Breast epithelium (tissue), 4 donors: ENCODE measurements around the gene STON2. TPM values are rescaled to one million over a fixed set of nuclear protein-coding genes. Genes with fewer than 3 reads are reported as not detected.

Experiments
- DNase-seq, 2 donors: peaks; one replicate each; pipeline ENCODE4 v3.0.0-alpha.2; 2019; ENCODE audit warnings: low spot score in 2 of 2
- H3K27ac ChIP-seq, 2 donors: fragments of 200-600 bp; sonication (generic) in 1 of 2; one replicate each; pipeline ENCODE4 v1.5.1; 2016 to 2019; ENCODE audit warnings: mild to moderate bottlenecking in 1 of 2
- H3K27me3 ChIP-seq, 2 donors: fragments of 200-600 bp; sonication (generic) in 1 of 2; one replicate each; pipeline versions ENCODE4 v1.5.1 to v1.6.0; 2017 to 2019; ENCODE audit warnings: control low read depth in 1 of 2, mild to moderate bottlenecking in 1 of 2
- H3K36me3 ChIP-seq: fragments of 200-600 bp; one replicate; pipeline ENCODE4 v1.5.1; 2019
- H3K4me1 ChIP-seq, 2 donors: fragments of 200-600 bp; sonication (generic); one replicate each; pipeline ENCODE4 v1.5.1; 2016 to 2019; ENCODE audit warnings: control low read depth in 1 of 2
- H3K4me3 ChIP-seq, 3 donors: fragments of 200-600 bp; sonication (generic); 1 replicate in 2 of 3; 2 replicates in 1 of 3; pipeline ENCODE4 v1.5.1; 2016 to 2019; ENCODE audit warnings: mild to moderate bottlenecking in 3 of 3, moderate library complexity in 2 of 3
- H3K9me3 ChIP-seq, 2 donors: fragments of 200-600 bp; sonication (generic) in 1 of 2; one replicate each; pipeline ENCODE4 v1.5.1; 2016 to 2019; ENCODE audit warnings: control low read depth in 1 of 2
- CTCF ChIP-seq, 3 donors: fragments of 450-650 bp; IDR thresholded peaks; one replicate each; pipeline ENCODE4 v1.5.1; 2016 to 2017; ENCODE audit warnings: antibody characterized with exemption in 3 of 3, mild to moderate bottlenecking in 3 of 3, moderate library complexity in 3 of 3
- POLR2A ChIP-seq: fragments of 450-650 bp; IDR thresholded peaks from one replicate; pipeline ENCODE4 v1.6.1; 2016; ENCODE audit warnings: antibody characterized with exemption, mild to moderate bottlenecking, moderate library complexity
- POLR2AphosphoS5 ChIP-seq, 3 donors: sonication (generic); formaldehyde crosslinking; IDR thresholded peaks; one replicate each; pipeline ENCODE4 v1.6.1; 2017; ENCODE audit warnings: antibody characterized with exemption in 3 of 3
- intact Hi-C: fragments of 100-400 bp; cut with DNase I; formaldehyde crosslinking; loops from one replicate; pipeline ENCODE4 v1.15.1; 2023; ENCODE audit warnings: low total_unique reads
- total RNA-seq, 3 donors: library from RNA; depleted of rRNA; stranded (reverse); fragments of >200 nt; gene quantifications; one replicate each; pipeline ENCODE4 v1.1.0, GENCODE V29; 2016

STON2 gene
- total RNA-seq, 3 donors from 2014 or later: 24.6 to 30.2 (median 27.5) TPM

DNA sequence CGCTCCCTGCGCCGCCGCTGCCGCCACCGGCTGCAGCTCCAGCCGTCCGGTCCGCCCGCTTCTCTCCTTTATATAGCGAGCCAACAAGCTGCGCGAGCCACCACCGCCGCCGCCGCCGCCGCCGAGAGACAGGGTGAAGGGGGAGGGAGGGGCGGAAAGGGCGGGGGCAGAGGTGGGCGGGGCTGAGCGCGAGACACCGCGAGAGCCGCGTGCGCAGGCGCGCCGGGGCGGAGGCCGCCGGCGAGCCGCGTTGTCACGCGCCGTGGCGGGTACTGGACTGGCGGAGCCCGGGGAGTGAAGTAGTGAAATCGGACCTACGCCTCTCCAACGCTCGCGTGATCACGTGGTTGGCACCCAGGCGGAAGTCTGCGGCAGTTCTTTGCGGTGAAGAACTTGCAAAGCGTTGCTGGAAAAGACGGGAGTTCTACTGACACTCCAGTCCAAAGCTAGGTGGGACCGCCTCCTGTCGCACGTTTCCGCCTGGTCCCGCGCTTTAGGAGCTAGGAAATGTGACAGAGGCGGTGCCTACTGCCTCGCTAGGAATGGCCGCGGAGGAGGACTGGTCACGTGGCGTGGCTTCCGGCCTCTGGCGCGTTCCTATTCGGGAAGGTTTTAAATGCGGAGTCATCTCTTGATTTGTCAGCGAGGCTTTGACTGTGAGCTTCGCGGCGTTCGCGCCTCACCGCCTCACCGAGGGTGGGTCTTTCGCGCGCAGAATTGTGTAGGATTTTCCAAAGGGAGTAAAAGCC is 179.1 kb downstream of the STON2 start, which contains the start of gene GTF2A1:
GTF2A1 (minus strand) TSS at position 130 of the 749 bp plus-strand sequence. CDS start 441 bp downstream, outside the sequence.
- intact Hi-C loops: no loop called here
- peak within 1 kb of the TSS; percentile 80 to 90 (median 81) for H3K4me3 ChIP-seq
- DNase-seq: peak; percentile 93 to 95
- peak within 1 kb of the TSS; percentile 99 for H3K27ac ChIP-seq
- no peaks in the 10 kb centered on the region for H3K27me3 ChIP-seq
- peak; percentile 96 to 98 (median 98) for TF ChIP-seq POLR2AphosphoS5 (IDR thresholded peaks at IDR 0.05)
- TF ChIP-seq CTCF (IDR thresholded peaks at IDR 0.05): peak in 1 of 3 donors; percentile 22
- TF ChIP-seq POLR2A: peak; percentile 30
- peaks cover 0 to 5% of the 10 kb centered on the region in 2 donors for H3K4me1 ChIP-seq
- H3K36me3 ChIP-seq: no peaks in the 10 kb centered on the region
- no peaks in the 10 kb centered on the region for H3K9me3 ChIP-seq

DNA sequence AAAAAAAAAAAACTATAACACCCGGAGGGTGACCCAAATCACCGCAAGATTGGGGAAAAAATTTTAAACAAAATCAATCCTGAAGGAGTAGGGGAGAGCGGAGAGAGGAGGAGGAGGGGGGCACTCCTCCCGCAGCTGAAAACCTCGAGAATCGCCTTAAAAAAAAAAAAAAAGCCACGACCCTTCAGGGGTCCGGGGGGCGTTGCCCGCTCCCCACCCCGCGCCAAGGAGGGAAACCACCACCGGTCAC is 179.6 kb downstream of the STON2 start:
- no peak for DNase-seq
- TF ChIP-seq POLR2A (peak; percentile 82), CTCF (IDR thresholded peaks at IDR 0.05) (no peak), POLR2AphosphoS5 (IDR thresholded peaks at IDR 0.05) (no peak)
- intact Hi-C loops: no loop called here
- Histone ChIP-seq H3K4me3 (peak overlapping the region; percentile 80 to 90 (median 81)), H3K27ac (peak overlapping the region; percentile 99), H3K27me3 (no peaks in the 10 kb centered on the region), H3K36me3 (peaks cover 3% of the 10 kb centered on the region), H3K9me3 (no peaks in the 10 kb centered on the region), H3K4me1 (peaks cover 0 to 5% of the 10 kb centered on the region in 2 donors)

DNA sequence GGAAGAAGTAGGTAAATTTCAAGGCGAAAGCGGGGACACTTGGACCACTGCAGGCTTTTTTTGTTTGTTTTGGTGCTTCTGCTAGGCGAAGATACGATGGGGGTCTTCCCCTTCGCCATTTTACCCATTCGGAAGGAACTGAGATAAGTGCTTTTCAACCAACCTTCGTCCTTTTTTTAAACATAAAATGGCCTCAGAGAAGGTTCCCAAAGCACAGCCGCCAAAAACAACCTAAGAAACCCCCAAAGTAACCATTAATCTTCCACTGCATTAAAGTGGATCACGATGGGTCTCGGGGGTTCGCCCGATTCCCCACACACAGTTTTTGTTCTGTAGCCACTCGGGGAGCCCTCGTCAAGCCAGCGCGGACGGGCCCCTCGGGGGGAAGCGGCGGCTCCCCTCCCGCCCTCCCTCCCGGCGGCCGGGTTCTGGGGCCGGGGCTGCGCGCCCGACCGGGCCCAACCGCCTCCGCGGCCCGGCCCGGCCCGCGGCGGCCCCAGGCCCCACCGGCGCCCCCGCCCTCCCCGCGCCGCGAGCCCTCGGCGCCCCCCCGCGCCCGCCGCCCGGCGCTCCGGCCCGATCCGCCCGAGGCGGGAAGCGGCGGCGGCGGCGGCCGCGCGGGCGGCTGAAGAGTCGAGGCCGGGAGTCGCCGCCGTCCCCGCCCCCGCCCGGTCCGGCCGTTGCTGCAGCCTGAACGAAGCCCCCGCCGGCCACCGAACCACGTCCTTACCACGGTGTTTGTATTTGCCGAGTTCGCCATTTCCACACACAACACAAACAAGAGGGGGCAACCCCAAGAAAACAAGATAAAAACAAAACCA is 180.2 kb downstream of the STON2 start:
- Histone ChIP-seq H3K4me3 (peak overlapping the region; percentile 80 to 90 (median 81)), H3K36me3 (peaks cover 5% of the 10 kb centered on the region), H3K27me3 (no peaks in the 10 kb centered on the region), H3K27ac (peak overlapping the region; percentile 99), H3K4me1 (peaks cover 0 to 5% of the 10 kb centered on the region in 2 donors), H3K9me3 (no peaks in the 10 kb centered on the region)
- peak in 1 of 2 donors; percentile 36 for DNase-seq
- TF ChIP-seq POLR2AphosphoS5 (IDR thresholded peaks at IDR 0.05) (no peak), POLR2A (no peak), CTCF (IDR thresholded peaks at IDR 0.05) (no peak)
- intact Hi-C loops: no loop called here

DNA sequence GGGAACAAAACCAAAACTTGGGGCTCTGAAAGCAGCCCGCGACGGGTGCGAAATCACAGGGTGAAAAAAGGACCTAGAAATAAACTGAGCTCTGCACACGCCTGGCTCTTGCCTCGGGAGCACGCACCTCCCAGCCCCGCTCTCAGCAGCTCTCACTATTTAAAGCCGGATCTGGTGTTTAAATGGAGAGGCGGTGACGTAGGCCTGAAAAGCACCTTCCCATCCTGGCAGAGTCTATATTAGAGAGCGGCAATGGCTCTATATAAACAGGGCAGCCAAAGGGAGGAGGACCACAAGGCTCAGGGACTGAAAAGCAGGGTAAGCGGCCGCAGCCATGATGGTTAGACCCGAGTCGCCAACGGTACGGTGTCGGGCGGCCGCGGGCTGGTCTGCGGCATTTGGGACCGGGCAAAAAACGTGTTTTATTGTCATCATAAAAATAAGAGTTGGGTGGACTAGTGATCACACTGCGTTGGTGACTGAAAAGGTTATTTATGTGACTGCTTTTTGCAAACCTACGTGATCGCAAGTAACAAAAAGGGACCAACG is 180.8 kb downstream of the STON2 start:
- TF ChIP-seq POLR2A (peak; percentile 99), POLR2AphosphoS5 (IDR thresholded peaks at IDR 0.05) (peak; percentile 97 to 100 (median 99)), CTCF (IDR thresholded peaks at IDR 0.05) (no peak)
- intact Hi-C loops: no loop called here
- H3K27ac ChIP-seq: peak overlapping the region; percentile 99
- H3K4me3 ChIP-seq: peak overlapping the region; percentile 80 to 90 (median 81)
- H3K36me3 ChIP-seq: peaks cover 5% of the 10 kb centered on the region
- H3K4me1 ChIP-seq: peaks cover 0 to 5% of the 10 kb centered on the region in 2 donors
- DNase-seq: peak; percentile 90 to 92
- H3K9me3 ChIP-seq: no peaks in the 10 kb centered on the region
- no peaks in the 10 kb centered on the region for H3K27me3 ChIP-seq
